Keratinocyte (primary cell): ENCODE results near the gene HYI. TPM values are rescaled to one million over a fixed set of nuclear protein-coding genes. Genes with fewer than 3 reads are reported as not detected.

ENCODE experiments used
- DNase-seq: peaks from one replicate; pipeline ENCODE4 v3.0.0-alpha.2; 2011; ENCODE audit warnings: low read depth, missing footprints, low spot score
- FAIRE-seq: peaks from 2 replicates; lab custom pipeline; 2011; peaks lifted over from hg19 to GRCh38; lab: Jason Lieb, UNC
- H2AFZ ChIP-seq: 2 replicates; pipeline ENCODE4 v1.6.0; 2012; ENCODE audit warnings: low read length, control low read depth, inconsistent platforms; ENCODE audit not compliant: control insufficient read depth
- H3K27ac ChIP-seq: 2 replicates; pipeline ENCODE4 v1.5.1; 2011; ENCODE audit warnings: low read length; ENCODE audit not compliant: control insufficient read depth, insufficient read depth
- H3K27me3 ChIP-seq: 3 replicates; pipeline ENCODE4 v1.6.0; 2011; ENCODE audit warnings: low read length; ENCODE audit not compliant: control insufficient read depth, insufficient read depth; ENCODE audit errors: extremely low read depth
- H3K36me3 ChIP-seq, 2 experiments: 2 replicates in 1 of 2; 3 replicates in 1 of 2; pipeline ENCODE4 v1.5.1; 2011; ENCODE audit warnings: low read length in 2 of 2, mild to moderate bottlenecking in 1 of 2; ENCODE audit not compliant: control insufficient read depth in 2 of 2, insufficient read depth in 2 of 2; ENCODE audit errors: extremely low read depth in 1 of 2
- H3K4me1 ChIP-seq: 3 replicates; pipeline ENCODE4 v1.5.1; 2011; ENCODE audit warnings: low read length; ENCODE audit not compliant: control insufficient read depth, insufficient read depth; ENCODE audit errors: extremely low read depth
- H3K4me2 ChIP-seq: 3 replicates; pipeline ENCODE4 v1.6.0; 2011; ENCODE audit warnings: low read depth, low read length; ENCODE audit not compliant: control insufficient read depth, insufficient read depth; ENCODE audit errors: extremely low read depth
- H3K4me3 ChIP-seq, 3 experiments: fragments of 200-600 bp in 1 of 3; sonication (generic) in 1 of 3; 2 replicates in 2 of 3; 3 replicates in 1 of 3; pipeline ENCODE4 v1.5.1; 2011 to 2016; ENCODE audit warnings: low read length in 3 of 3, mild to moderate bottlenecking in 3 of 3, control low read depth in 2 of 3, inconsistent platforms in 1 of 3, low read depth in 1 of 3, mixed read lengths in 1 of 3, mixed run types in 1 of 3, moderate library complexity in 1 of 3; ENCODE audit not compliant: control insufficient read depth in 2 of 3, insufficient read depth in 2 of 3; ENCODE audit errors: extremely low read depth in 1 of 3
- H3K79me2 ChIP-seq: 2 replicates; pipeline ENCODE4 v1.6.0; 2012; ENCODE audit warnings: low read length; ENCODE audit not compliant: control insufficient read depth, insufficient read depth
- H3K9ac ChIP-seq: 3 replicates; pipeline ENCODE4 v1.6.0; 2011; ENCODE audit warnings: low read length; ENCODE audit not compliant: control insufficient read depth, insufficient read depth; ENCODE audit errors: extremely low read depth
- H3K9me1 ChIP-seq: 3 replicates; pipeline ENCODE4 v1.6.0; 2011; ENCODE audit warnings: low read length; ENCODE audit not compliant: control insufficient read depth, insufficient read depth; ENCODE audit errors: extremely low read depth
- H3K9me3 ChIP-seq: 2 replicates; pipeline ENCODE4 v1.5.1; 2012; ENCODE audit warnings: low read depth, low read length; ENCODE audit not compliant: control insufficient read depth
- H4K20me1 ChIP-seq: 3 replicates; pipeline ENCODE4 v1.6.0; 2011; ENCODE audit warnings: low read length; ENCODE audit not compliant: control insufficient read depth, insufficient read depth; ENCODE audit errors: extremely low read depth
- CTCF ChIP-seq, 3 experiments: IDR thresholded peaks in 1 of 3; conservative IDR thresholded peaks in 1 of 3; optimal IDR thresholded peaks in 1 of 3; 2 replicates in 2 of 3; 3 replicates in 1 of 3; pipeline versions ENCODE3 to v1.5.1; 2011; ENCODE audit warnings: low read length in 3 of 3, mild to moderate bottlenecking in 3 of 3, moderate library complexity in 2 of 3, control low read depth in 1 of 3, inconsistent platforms in 1 of 3; ENCODE audit not compliant: insufficient read depth in 2 of 3; ENCODE audit errors: extremely low read depth in 1 of 3
- EZH2 ChIP-seq: IDR thresholded peaks from one replicate; pipeline ENCODE4 v1.6.1; 2012; ENCODE audit warnings: inconsistent platforms, mild to moderate bottlenecking, low read length, moderate library complexity
- dilution Hi-C: fragments of 300-500 bp; cut with MboI; formaldehyde crosslinking; loops from one replicate; pipeline ENCODE4 v1.7.0; 2020; ENCODE audit warnings: low sequenced_read_pairs; ENCODE audit not compliant: extremely low pct_ligation_motif_present
- polyA plus RNA-seq, 5 experiments: library from polyadenylated mRNA; depleted of rRNA in 3 of 5; stranded (reverse) in 3 of 5; stranded (forward) in 1 of 5; unstranded in 1 of 5; fragments of >200 nt; gene quantifications; 1 replicate in 1 of 5; 2 replicates in 3 of 5; 3 replicates in 1 of 5; pipeline versions ENCODE4 v1.2.1 to v1.2.3, GENCODE V29; 2011 to 2012; ENCODE audit warnings: missing spikeins in 2 of 5, low read depth in 1 of 5, low replicate concordance in 1 of 5

HYI gene
- polyA plus RNA-seq, 1 donor (not counting 4 experiments of a cell fraction or from before 2014, with no cell fraction given): 26.9 TPM

- no peak overlapping the region for H2AFZ ChIP-seq
- no peak for TF ChIP-seq CTCF (optimal IDR thresholded peaks at IDR 0.05 in 1 of 3, IDR thresholded peaks at IDR 0.05 in 1 of 3, conservative IDR thresholded peaks at IDR 0.05 in 1 of 3; ENCODE audit: extremely low read depth in 1 of 3, insufficient read depth in 2 of 3, low read length in 3 of 3)
- TF ChIP-seq EZH2: no peak
- H4K20me1 ChIP-seq: no peaks in the 10 kb centered on the region
- no peaks in the 10 kb centered on the region for H3K9me3 ChIP-seq
- H3K4me1 ChIP-seq: no peaks in the 10 kb centered on the region
- FAIRE-seq (no peak), DNase-seq (no peak)
- no peaks in the 10 kb centered on the region for H3K27me3 ChIP-seq
- H3K79me2 ChIP-seq: no peaks in the 10 kb centered on the region
- no peak overlapping the region for H3K4me2 ChIP-seq
- dilution Hi-C loops: no loop called here
- no peak overlapping the region for H3K9ac ChIP-seq
- H3K9me1 ChIP-seq: peaks cover 3% of the 10 kb centered on the region
- no peak overlapping the region for H3K27ac ChIP-seq
- H3K4me3 ChIP-seq: no peak overlapping the region
- peaks cover 53 to 56% of the 10 kb centered on the region in 2 experiments for H3K36me3 ChIP-seq
Measured at GRCh38 chr1:43443197-43443946, 10.4 kb downstream of the HYI start.

GRCh38 chr1:43442756-43443155 is 11.0 kb downstream of the HYI start:
- FAIRE-seq (no peak), DNase-seq (no peak)
- H3K36me3 ChIP-seq: peaks cover 49 to 54% of the 10 kb centered on the region in 2 experiments
- H3K4me1 ChIP-seq: no peaks in the 10 kb centered on the region
- H4K20me1 ChIP-seq: no peaks in the 10 kb centered on the region
- H3K27ac ChIP-seq: no peak overlapping the region
- H3K9me3 ChIP-seq: no peaks in the 10 kb centered on the region
- H3K4me2 ChIP-seq: no peak overlapping the region
- H3K27me3 ChIP-seq: no peaks in the 10 kb centered on the region
- no peaks in the 10 kb centered on the region for H3K79me2 ChIP-seq
- H3K9me1 ChIP-seq: peaks cover 3% of the 10 kb centered on the region
- no peak overlapping the region for H2AFZ ChIP-seq
- no peak overlapping the region for H3K9ac ChIP-seq
- TF ChIP-seq EZH2 (no peak), CTCF (optimal IDR thresholded peaks at IDR 0.05 in 1 of 3, IDR thresholded peaks at IDR 0.05 in 1 of 3, conservative IDR thresholded peaks at IDR 0.05 in 1 of 3; ENCODE audit: extremely low read depth in 1 of 3, insufficient read depth in 2 of 3, low read length in 3 of 3) (no peak)
- dilution Hi-C loops: no loop called here
- no peak overlapping the region for H3K4me3 ChIP-seq
